Measurements from ENCODE around the gene MYO1E.
"Not testable (repeated sequence)": the region's sequence is repeated elsewhere in the genome, so short reads cannot be mapped to it uniquely, and the experiment has no call there.

MYO1E gene

GRCh38 chr15:59401824-59402569 is 29.3 kb upstream of the MYO1E start:
- Histone ChIP-seq H3K9ac (ENCODE audit: low read length in 2 of 2) (no peak overlapping the region), H3K9me3 (ENCODE audit: control insufficient read depth in 2 of 2, low read length in 2 of 2) (no peaks in the 10 kb centered on the region), H3K27ac (ENCODE audit: low read length) (no peak overlapping the region), H3K4me1 (ENCODE audit: control insufficient read depth, insufficient read depth, low read length) (no peaks in the 10 kb centered on the region), H3K27me3 (ENCODE audit: control insufficient read depth in 1 of 2, insufficient read depth in 2 of 2, low read length in 2 of 2) (no peaks in the 10 kb centered on the region), H3K4me3 (ENCODE audit: low read length in 2 of 2) (no peak overlapping the region), H3K36me3 (ENCODE audit: control insufficient read depth in 2 of 2, insufficient read depth in 2 of 2, low read length in 2 of 2) (no peaks in the 10 kb centered on the region)

- H3K36me3 ChIP-seq (ENCODE audit: control insufficient read depth in 2 of 2, insufficient read depth in 2 of 2, low read length in 2 of 2); H3K4me1 ChIP-seq (ENCODE audit: control insufficient read depth, insufficient read depth, low read length); H3K27ac ChIP-seq (ENCODE audit: low read length); H3K4me3 ChIP-seq (ENCODE audit: low read length in 2 of 2); H3K9ac ChIP-seq (ENCODE audit: low read length in 2 of 2); H3K27me3 ChIP-seq (ENCODE audit: control insufficient read depth in 1 of 2, insufficient read depth in 2 of 2, low read length in 2 of 2); H3K9me3 ChIP-seq (ENCODE audit: control insufficient read depth in 2 of 2, low read length in 2 of 2): not testable (repeated sequence)
Observed at GRCh38 chr15:59401051-59401823, 28.6 kb upstream of the MYO1E start.

GRCh38 chr15:59400103-59400813 is 27.6 kb upstream of the MYO1E start:
- Histone ChIP-seq H3K9ac (ENCODE audit: low read length in 2 of 2) (no peak overlapping the region), H3K9me3 (ENCODE audit: control insufficient read depth in 2 of 2, low read length in 2 of 2) (no peaks in the 10 kb centered on the region), H3K4me1 (ENCODE audit: control insufficient read depth, insufficient read depth, low read length) (no peaks in the 10 kb centered on the region), H3K36me3 (ENCODE audit: control insufficient read depth in 2 of 2, insufficient read depth in 2 of 2, low read length in 2 of 2) (no peaks in the 10 kb centered on the region), H3K27me3 (ENCODE audit: control insufficient read depth in 1 of 2, insufficient read depth in 2 of 2, low read length in 2 of 2) (no peaks in the 10 kb centered on the region), H3K4me3 (ENCODE audit: low read length in 2 of 2) (no peak overlapping the region), H3K27ac (ENCODE audit: low read length) (no peak overlapping the region)

- Histone ChIP-seq H3K9me3 (ENCODE audit: control insufficient read depth in 2 of 2, low read length in 2 of 2) (no peaks in the 10 kb centered on the region), H3K27ac (ENCODE audit: low read length) (no peak overlapping the region), H3K36me3 (ENCODE audit: control insufficient read depth in 2 of 2, insufficient read depth in 2 of 2, low read length in 2 of 2) (no peaks in the 10 kb centered on the region), H3K4me1 (ENCODE audit: control insufficient read depth, insufficient read depth, low read length) (no peaks in the 10 kb centered on the region), H3K9ac (ENCODE audit: low read length in 2 of 2) (no peak overlapping the region), H3K4me3 (ENCODE audit: low read length in 2 of 2) (no peak overlapping the region), H3K27me3 (ENCODE audit: control insufficient read depth in 1 of 2, insufficient read depth in 2 of 2, low read length in 2 of 2) (no peaks in the 10 kb centered on the region)
Observed at GRCh38 chr15:59399465-59400102, 26.9 kb upstream of the MYO1E start.

- Histone ChIP-seq H3K36me3 (ENCODE audit: control insufficient read depth in 2 of 2, insufficient read depth in 2 of 2, low read length in 2 of 2) (no peaks in the 10 kb centered on the region), H3K27me3 (ENCODE audit: control insufficient read depth in 1 of 2, insufficient read depth in 2 of 2, low read length in 2 of 2) (no peaks in the 10 kb centered on the region), H3K9me3 (ENCODE audit: control insufficient read depth in 2 of 2, low read length in 2 of 2) (no peaks in the 10 kb centered on the region), H3K9ac (ENCODE audit: low read length in 2 of 2) (no peak overlapping the region), H3K4me3 (ENCODE audit: low read length in 2 of 2) (no peak overlapping the region), H3K27ac (ENCODE audit: low read length) (no peak overlapping the region), H3K4me1 (ENCODE audit: control insufficient read depth, insufficient read depth, low read length) (no peaks in the 10 kb centered on the region)
Observed at GRCh38 chr15:59398220-59398619, 25.5 kb upstream of the MYO1E start.

GRCh38 chr15:59396679-59397078 is 24.0 kb upstream of the MYO1E start:
- Histone ChIP-seq H3K27me3 (ENCODE audit: control insufficient read depth in 1 of 2, insufficient read depth in 2 of 2, low read length in 2 of 2) (no peaks in the 10 kb centered on the region), H3K4me3 (ENCODE audit: low read length in 2 of 2) (no peak overlapping the region), H3K9ac (ENCODE audit: low read length in 2 of 2) (no peak overlapping the region), H3K4me1 (ENCODE audit: control insufficient read depth, insufficient read depth, low read length) (no peaks in the 10 kb centered on the region), H3K27ac (ENCODE audit: low read length) (no peak overlapping the region), H3K36me3 (ENCODE audit: control insufficient read depth in 2 of 2, insufficient read depth in 2 of 2, low read length in 2 of 2) (no peaks in the 10 kb centered on the region), H3K9me3 (ENCODE audit: control insufficient read depth in 2 of 2, low read length in 2 of 2) (no peaks in the 10 kb centered on the region)

- H3K4me3 ChIP-seq (ENCODE audit: low read length in 2 of 2), result no peak overlapping the region
- no peak overlapping the region for H3K27ac ChIP-seq (ENCODE audit: low read length)
- H3K9ac ChIP-seq (ENCODE audit: low read length in 2 of 2), result no peak overlapping the region
- H3K36me3 ChIP-seq (ENCODE audit: control insufficient read depth in 2 of 2, insufficient read depth in 2 of 2, low read length in 2 of 2), result no peaks in the 10 kb centered on the region
- H3K4me1 ChIP-seq (ENCODE audit: control insufficient read depth, insufficient read depth, low read length), result no peaks in the 10 kb centered on the region
- H3K9me3 ChIP-seq (ENCODE audit: control insufficient read depth in 2 of 2, low read length in 2 of 2), result no peaks in the 10 kb centered on the region
- no peaks in the 10 kb centered on the region for H3K27me3 ChIP-seq (ENCODE audit: control insufficient read depth in 1 of 2, insufficient read depth in 2 of 2, low read length in 2 of 2)
Observed at GRCh38 chr15:59396211-59396610, 23.5 kb upstream of the MYO1E start.

- no peaks in the 10 kb centered on the region for H3K36me3 ChIP-seq (ENCODE audit: control insufficient read depth in 2 of 2, insufficient read depth in 2 of 2, low read length in 2 of 2)
- no peak overlapping the region for H3K27ac ChIP-seq (ENCODE audit: low read length)
- no peaks in the 10 kb centered on the region for H3K27me3 ChIP-seq (ENCODE audit: control insufficient read depth in 1 of 2, insufficient read depth in 2 of 2, low read length in 2 of 2)
- H3K9me3 ChIP-seq (ENCODE audit: control insufficient read depth in 2 of 2, low read length in 2 of 2), result no peaks in the 10 kb centered on the region
- H3K9ac ChIP-seq (ENCODE audit: low read length in 2 of 2), result no peak overlapping the region
- H3K4me3 ChIP-seq (ENCODE audit: low read length in 2 of 2), result no peak overlapping the region
- no peaks in the 10 kb centered on the region for H3K4me1 ChIP-seq (ENCODE audit: control insufficient read depth, insufficient read depth, low read length)
Observed at GRCh38 chr15:59394166-59394661, 21.5 kb upstream of the MYO1E start.

- Histone ChIP-seq H3K27ac (ENCODE audit: low read length) (no peak overlapping the region), H3K36me3 (ENCODE audit: control insufficient read depth in 2 of 2, insufficient read depth in 2 of 2, low read length in 2 of 2) (no peaks in the 10 kb centered on the region), H3K4me3 (ENCODE audit: low read length in 2 of 2) (no peak overlapping the region), H3K9ac (ENCODE audit: low read length in 2 of 2) (no peak overlapping the region), H3K27me3 (ENCODE audit: control insufficient read depth in 1 of 2, insufficient read depth in 2 of 2, low read length in 2 of 2) (no peaks in the 10 kb centered on the region), H3K9me3 (ENCODE audit: control insufficient read depth in 2 of 2, low read length in 2 of 2) (no peaks in the 10 kb centered on the region), H3K4me1 (ENCODE audit: control insufficient read depth, insufficient read depth, low read length) (no peaks in the 10 kb centered on the region)
Observed at GRCh38 chr15:59392299-59392698, 19.6 kb upstream of the MYO1E start.

- no peak overlapping the region for H3K4me3 ChIP-seq (ENCODE audit: low read length in 2 of 2)
- H3K27ac ChIP-seq (ENCODE audit: low read length), result no peak overlapping the region
- H3K36me3 ChIP-seq (ENCODE audit: control insufficient read depth in 2 of 2, insufficient read depth in 2 of 2, low read length in 2 of 2), result no peaks in the 10 kb centered on the region
- H3K4me1 ChIP-seq (ENCODE audit: control insufficient read depth, insufficient read depth, low read length), result no peaks in the 10 kb centered on the region
- H3K27me3 ChIP-seq (ENCODE audit: control insufficient read depth in 1 of 2, insufficient read depth in 2 of 2, low read length in 2 of 2), result no peaks in the 10 kb centered on the region
- no peaks in the 10 kb centered on the region for H3K9me3 ChIP-seq (ENCODE audit: control insufficient read depth in 2 of 2, low read length in 2 of 2)
- no peak overlapping the region for H3K9ac ChIP-seq (ENCODE audit: low read length in 2 of 2)
Observed at GRCh38 chr15:59388670-59389069, 16.0 kb upstream of the MYO1E start.

Data from stomach smooth muscle (tissue), 2 donors.